Neural cell (in vitro differentiated cells): ENCODE results near the gene PPIL6. TPM values are rescaled to one million over a fixed set of nuclear protein-coding genes. Genes with fewer than 3 reads are reported as not detected.

ENCODE experiments used
- H2AFZ ChIP-seq: fragments of 200-600, 300-800 bp; sonication (generic), shearing (Covaris generic); 2 replicates; pipeline ENCODE4 v1.6.0; 2014; ENCODE audit warnings: low read depth, mild to moderate bottlenecking, antibody characterized with exemption, low read length, moderate library complexity
- H3F3A ChIP-seq: fragments of 200-600 bp; shearing (Covaris generic); 2 replicates; pipeline ENCODE4 v1.6.1; 2016; ENCODE audit warnings: mild to moderate bottlenecking, moderate library complexity, mixed read lengths, antibody characterized with exemption, low read length; ENCODE audit not compliant: insufficient read depth, poor library complexity, severe bottlenecking
- H3K27ac ChIP-seq: fragments of 200-600, 300-800 bp; sonication (generic), shearing (Covaris generic); 2 replicates; pipeline ENCODE4 v1.5.1; 2014; ENCODE audit warnings: mild to moderate bottlenecking, low read length, moderate library complexity
- H3K27me3 ChIP-seq: fragments of 300-800, 200-600 bp; sonication (generic), shearing (Covaris generic); 2 replicates; pipeline ENCODE4 v1.6.0; 2014; ENCODE audit warnings: mild to moderate bottlenecking, low read depth, low read length, moderate library complexity; ENCODE audit not compliant: insufficient read depth
- H3K36me3 ChIP-seq: fragments of 300-800, 200-600 bp; sonication (generic), shearing (Covaris generic); 2 replicates; pipeline ENCODE4 v1.5.1; 2014; ENCODE audit warnings: mild to moderate bottlenecking, antibody characterized with exemption, low read length, moderate library complexity; ENCODE audit not compliant: insufficient read depth
- H3K4me2 ChIP-seq: fragments of 300-800, 200-600 bp; sonication (generic), shearing (Covaris generic); 2 replicates; pipeline ENCODE4 v1.6.0; 2014; ENCODE audit warnings: mild to moderate bottlenecking, low read length
- H3K4me3 ChIP-seq: fragments of 300-800, 200-600 bp; sonication (generic), shearing (Covaris generic); 2 replicates; pipeline ENCODE4 v1.5.1; 2014; ENCODE audit warnings: mild to moderate bottlenecking, low read length, moderate library complexity
- H3K79me2 ChIP-seq: fragments of 200-600 bp; shearing (Covaris generic); replicated peaks from 2 replicates; pipeline ENCODE4 v1.6.0; 2014; ENCODE audit warnings: mild to moderate bottlenecking, low read length, moderate library complexity; ENCODE audit not compliant: insufficient read depth
- H3K9ac ChIP-seq: fragments of 300-800, 200-600 bp; sonication (generic), shearing (Covaris generic); 2 replicates; pipeline ENCODE4 v1.6.1; 2016; ENCODE audit warnings: mild to moderate bottlenecking, low read length, mixed read lengths
- H3K9me2 ChIP-seq: fragments of 200-600 bp; shearing (Covaris generic); 2 replicates; pipeline ENCODE4 v1.6.1; 2016; ENCODE audit warnings: mild to moderate bottlenecking, low read length, mixed read lengths; ENCODE audit not compliant: insufficient read depth
- H3K9me3 ChIP-seq: fragments of 200-600, 300-800 bp; sonication (generic), shearing (Covaris generic); 2 replicates; pipeline ENCODE4 v1.6.1; 2016; ENCODE audit warnings: mild to moderate bottlenecking, mixed run types, low read length, moderate library complexity, mixed read lengths
- H4K20me1 ChIP-seq: fragments of 200-600 bp; shearing (Covaris generic); 2 replicates; pipeline ENCODE4 v1.6.1; 2016; ENCODE audit warnings: mild to moderate bottlenecking, mixed run types; ENCODE audit not compliant: insufficient read depth
- EP300 ChIP-seq: fragments of 450-650 bp; conservative IDR thresholded peaks from 2 replicates; pipeline ENCODE4 v1.6.1; 2014; ENCODE audit warnings: antibody characterized with exemption, mild to moderate bottlenecking, moderate library complexity; ENCODE audit not compliant: poor library complexity, severe bottlenecking
- EZH2 ChIP-seq: fragments of 200-600, 300-800 bp; shearing (Covaris generic), sonication (generic); IDR thresholded peaks from 2 replicates; pipeline ENCODE4 v1.6.1; 2014; ENCODE audit warnings: antibody characterized with exemption, low read length, borderline replicate concordance, mild to moderate bottlenecking; ENCODE audit not compliant: insufficient read depth, poor library complexity, severe bottlenecking
- MXI1 ChIP-seq: fragments of 450-650 bp; conservative IDR thresholded peaks from 2 replicates; pipeline ENCODE4 v1.6.1; 2014; ENCODE audit warnings: antibody characterized with exemption, mild to moderate bottlenecking; ENCODE audit not compliant: poor library complexity, severe bottlenecking
- POLR2AphosphoS5 ChIP-seq: IDR thresholded peaks from 2 replicates; pipeline ENCODE4 v1.6.1; 2012
- RAD21 ChIP-seq: fragments of 450-650 bp; conservative IDR thresholded peaks from 2 replicates; pipeline ENCODE4 v1.6.1; 2014; ENCODE audit warnings: antibody characterized with exemption, mild to moderate bottlenecking, moderate library complexity
- SMC3 ChIP-seq: fragments of 450-650 bp; conservative IDR thresholded peaks from 2 replicates; pipeline ENCODE4 v1.6.1; 2014; ENCODE audit warnings: antibody characterized with exemption, mild to moderate bottlenecking, moderate library complexity; ENCODE audit not compliant: poor library complexity
- TAF1 ChIP-seq: IDR thresholded peaks from 2 replicates; pipeline ENCODE4 v1.6.1; 2012; ENCODE audit warnings: low read depth
- polyA plus RNA-seq: library from polyadenylated mRNA; depleted of rRNA; stranded (reverse); fragments of >200 nt; gene quantifications from 2 replicates; pipeline ENCODE4 v1.2.3, GENCODE V29; 2014
- TF ChIP-seq, protein P1 (sequence below): fragments of 450-650 bp; IDR thresholded peaks from 2 replicates; pipeline ENCODE4 v1.5.1; 2014; ENCODE audit warnings: antibody characterized with exemption, mild to moderate bottlenecking, moderate library complexity; ENCODE audit not compliant: poor library complexity, severe bottlenecking
- TF ChIP-seq, protein P2 (sequence below): IDR thresholded peaks from 2 replicates; pipeline ENCODE4 v1.6.1; 2012; ENCODE audit warnings: borderline replicate concordance

Gene PPIL6
- polyA plus RNA-seq, 1 donor from 2014 or later: 11.8 TPM

DNA sequence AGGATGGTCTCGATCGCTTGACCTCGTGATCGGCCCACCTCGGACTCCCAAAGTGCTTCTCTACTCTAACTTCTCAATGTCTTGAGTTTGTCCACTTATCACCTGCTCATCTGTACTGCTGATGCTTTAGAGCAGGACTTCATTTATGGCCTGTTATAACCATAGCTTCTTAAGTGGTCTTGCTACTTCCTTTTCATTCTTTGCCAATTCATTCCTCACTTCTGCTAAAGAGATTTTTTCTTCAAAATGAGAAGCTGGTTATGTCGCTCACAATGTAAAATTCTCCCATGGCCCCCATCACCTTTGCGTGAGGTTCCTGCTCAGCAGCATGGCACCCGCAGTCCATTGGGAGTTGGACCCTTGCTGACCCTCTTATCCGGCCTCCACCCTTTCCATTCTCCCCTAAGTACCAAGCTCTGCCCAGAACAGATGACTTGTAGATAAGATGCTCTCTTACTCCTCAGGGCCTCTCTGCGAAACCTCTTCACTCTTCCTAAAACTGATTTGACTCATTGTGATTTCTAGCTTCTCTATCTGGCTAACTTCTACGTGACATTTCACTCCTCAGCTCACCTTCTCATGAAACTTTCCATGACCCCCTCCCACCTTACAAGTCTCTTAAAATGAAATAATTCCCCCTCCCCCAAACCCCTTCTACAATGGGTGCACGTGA, 44.2 kb downstream of the PPIL6 start:
- Histone ChIP-seq H3K4me2 (no peak overlapping the region), H3K36me3 (no peaks in the 10 kb centered on the region), H4K20me1 (no peaks in the 10 kb centered on the region), H3K27me3 (no peaks in the 10 kb centered on the region), H3F3A (no peaks in the 10 kb centered on the region), H3K9me2 (no peaks in the 10 kb centered on the region), H3K9me3 (no peaks in the 10 kb centered on the region), H3K4me3 (no peak overlapping the region), H2AFZ (no peak overlapping the region), H3K9ac (no peak overlapping the region), H3K27ac (no peak overlapping the region), H3K79me2 (no peaks in the 10 kb centered on the region)
- no peak for TF ChIP-seq SMC3

DNA sequence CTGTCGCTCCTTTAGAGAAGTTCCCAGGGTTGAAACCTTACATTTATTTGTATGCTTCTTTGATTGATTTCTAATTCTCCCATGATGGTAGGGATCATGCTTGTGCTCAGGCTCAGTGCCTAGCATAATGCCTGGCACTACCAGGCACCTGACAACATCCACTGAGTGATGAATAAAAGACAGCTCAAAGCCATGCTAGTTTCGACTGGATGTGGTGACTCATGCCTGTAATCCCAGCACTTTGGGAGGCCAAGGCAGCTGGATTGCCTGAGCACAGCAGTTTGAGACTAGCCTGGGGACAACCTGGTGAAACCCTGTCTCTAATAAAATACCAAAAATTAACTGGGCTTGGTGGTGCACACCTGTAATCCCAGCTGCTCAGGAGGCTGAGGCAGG, 46.5 kb downstream of the PPIL6 start:
- H3K27me3 ChIP-seq: no peaks in the 10 kb centered on the region

More for the DNA sequence above, 46.5 kb downstream of the PPIL6 start:
- H3K79me2 ChIP-seq: no peaks in the 10 kb centered on the region
- H3K4me2 ChIP-seq: no peak overlapping the region
- H2AFZ ChIP-seq: no peak overlapping the region
- no peak overlapping the region for H3K4me3 ChIP-seq
- no peaks in the 10 kb centered on the region for H3F3A ChIP-seq
- no peaks in the 10 kb centered on the region for H3K9me2 ChIP-seq
- TF ChIP-seq MXI1 (no peak), RAD21 (no peak), TAF1 (no peak), SMC3 (no peak), POLR2AphosphoS5 (no peak), EP300 (no peak), EZH2 (no peak)
- TF ChIP-seq, protein P1, sequence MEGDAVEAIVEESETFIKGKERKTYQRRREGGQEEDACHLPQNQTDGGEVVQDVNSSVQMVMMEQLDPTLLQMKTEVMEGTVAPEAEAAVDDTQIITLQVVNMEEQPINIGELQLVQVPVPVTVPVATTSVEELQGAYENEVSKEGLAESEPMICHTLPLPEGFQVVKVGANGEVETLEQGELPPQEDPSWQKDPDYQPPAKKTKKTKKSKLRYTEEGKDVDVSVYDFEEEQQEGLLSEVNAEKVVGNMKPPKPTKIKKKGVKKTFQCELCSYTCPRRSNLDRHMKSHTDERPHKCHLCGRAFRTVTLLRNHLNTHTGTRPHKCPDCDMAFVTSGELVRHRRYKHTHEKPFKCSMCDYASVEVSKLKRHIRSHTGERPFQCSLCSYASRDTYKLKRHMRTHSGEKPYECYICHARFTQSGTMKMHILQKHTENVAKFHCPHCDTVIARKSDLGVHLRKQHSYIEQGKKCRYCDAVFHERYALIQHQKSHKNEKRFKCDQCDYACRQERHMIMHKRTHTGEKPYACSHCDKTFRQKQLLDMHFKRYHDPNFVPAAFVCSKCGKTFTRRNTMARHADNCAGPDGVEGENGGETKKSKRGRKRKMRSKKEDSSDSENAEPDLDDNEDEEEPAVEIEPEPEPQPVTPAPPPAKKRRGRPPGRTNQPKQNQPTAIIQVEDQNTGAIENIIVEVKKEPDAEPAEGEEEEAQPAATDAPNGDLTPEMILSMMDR: no peak
- TF ChIP-seq, protein P2, sequence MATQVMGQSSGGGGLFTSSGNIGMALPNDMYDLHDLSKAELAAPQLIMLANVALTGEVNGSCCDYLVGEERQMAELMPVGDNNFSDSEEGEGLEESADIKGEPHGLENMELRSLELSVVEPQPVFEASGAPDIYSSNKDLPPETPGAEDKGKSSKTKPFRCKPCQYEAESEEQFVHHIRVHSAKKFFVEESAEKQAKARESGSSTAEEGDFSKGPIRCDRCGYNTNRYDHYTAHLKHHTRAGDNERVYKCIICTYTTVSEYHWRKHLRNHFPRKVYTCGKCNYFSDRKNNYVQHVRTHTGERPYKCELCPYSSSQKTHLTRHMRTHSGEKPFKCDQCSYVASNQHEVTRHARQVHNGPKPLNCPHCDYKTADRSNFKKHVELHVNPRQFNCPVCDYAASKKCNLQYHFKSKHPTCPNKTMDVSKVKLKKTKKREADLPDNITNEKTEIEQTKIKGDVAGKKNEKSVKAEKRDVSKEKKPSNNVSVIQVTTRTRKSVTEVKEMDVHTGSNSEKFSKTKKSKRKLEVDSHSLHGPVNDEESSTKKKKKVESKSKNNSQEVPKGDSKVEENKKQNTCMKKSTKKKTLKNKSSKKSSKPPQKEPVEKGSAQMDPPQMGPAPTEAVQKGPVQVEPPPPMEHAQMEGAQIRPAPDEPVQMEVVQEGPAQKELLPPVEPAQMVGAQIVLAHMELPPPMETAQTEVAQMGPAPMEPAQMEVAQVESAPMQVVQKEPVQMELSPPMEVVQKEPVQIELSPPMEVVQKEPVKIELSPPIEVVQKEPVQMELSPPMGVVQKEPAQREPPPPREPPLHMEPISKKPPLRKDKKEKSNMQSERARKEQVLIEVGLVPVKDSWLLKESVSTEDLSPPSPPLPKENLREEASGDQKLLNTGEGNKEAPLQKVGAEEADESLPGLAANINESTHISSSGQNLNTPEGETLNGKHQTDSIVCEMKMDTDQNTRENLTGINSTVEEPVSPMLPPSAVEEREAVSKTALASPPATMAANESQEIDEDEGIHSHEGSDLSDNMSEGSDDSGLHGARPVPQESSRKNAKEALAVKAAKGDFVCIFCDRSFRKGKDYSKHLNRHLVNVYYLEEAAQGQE: no peak
- H3K36me3 ChIP-seq: no peaks in the 10 kb centered on the region
- no peaks in the 10 kb centered on the region for H4K20me1 ChIP-seq
- no peak overlapping the region for H3K27ac ChIP-seq
- H3K9me3 ChIP-seq: no peaks in the 10 kb centered on the region
- no peak overlapping the region for H3K9ac ChIP-seq
